Esophagus (tissue), 2 donors: Measurements from ENCODE around the gene TNXB. TPM values are rescaled to one million over a fixed set of nuclear protein-coding genes. Genes with fewer than 3 reads are reported as not detected.

Experiments
- H3K27ac ChIP-seq, 2 donors: one replicate each; pipeline ENCODE4 v1.5.1; 2013; ENCODE audit warnings: low read depth in 2 of 2, mild to moderate bottlenecking in 2 of 2, inconsistent platforms in 1 of 2, low read length in 1 of 2, moderate library complexity in 1 of 2
- H3K27me3 ChIP-seq, 2 donors: one replicate each; pipeline ENCODE4 v1.6.1; 2013; ENCODE audit warnings: low read length in 2 of 2, control low read depth in 1 of 2, mild to moderate bottlenecking in 1 of 2; ENCODE audit not compliant: insufficient read depth in 2 of 2, control insufficient read depth in 1 of 2
- H3K36me3 ChIP-seq, 2 donors: one replicate each; pipeline ENCODE4 v1.6.1; 2013; ENCODE audit warnings: low read length in 1 of 2; ENCODE audit not compliant: control insufficient read depth in 2 of 2, insufficient read depth in 2 of 2
- H3K4me1 ChIP-seq, 2 donors: one replicate each; pipeline ENCODE4 v1.6.1; 2013; ENCODE audit warnings: low read length in 1 of 2; ENCODE audit not compliant: control insufficient read depth in 2 of 2, insufficient read depth in 2 of 2
- H3K4me3 ChIP-seq, 2 donors: one replicate each; pipeline ENCODE4 v1.5.1; 2013; ENCODE audit warnings: low read length in 2 of 2, mild to moderate bottlenecking in 2 of 2, low read depth in 1 of 2, moderate library complexity in 1 of 2
- H3K9me3 ChIP-seq, 2 donors: one replicate each; pipeline ENCODE4 v1.6.1; 2013; ENCODE audit warnings: mild to moderate bottlenecking in 2 of 2, low read depth in 1 of 2, low read length in 1 of 2, moderate library complexity in 1 of 2; ENCODE audit not compliant: control insufficient read depth in 2 of 2, insufficient read depth in 1 of 2
- WGBS, 2 donors: extraction: QIAGEN DNeasy Blood & Tissue Kit; methylation state at CpG; one replicate each; pipeline ENCODE4 v1.1.7; 2013; 5-methylcytosine and 5-hydroxymethylcytosine counted together
- polyA plus RNA-seq, 2 donors: library from polyadenylated mRNA; stranded (reverse); fragments of 200-250 nt; gene quantifications; one replicate each; pipeline ENCODE4 v1.2.3, GENCODE V29; 2013
- donor health status: healthy with polysubstance abuse.
- donor health status: Bipolar disorder and iron deficiency.

Gene TNXB
- polyA plus RNA-seq, 2 donors = 14.8 to 15.5 TPM

DNA sequence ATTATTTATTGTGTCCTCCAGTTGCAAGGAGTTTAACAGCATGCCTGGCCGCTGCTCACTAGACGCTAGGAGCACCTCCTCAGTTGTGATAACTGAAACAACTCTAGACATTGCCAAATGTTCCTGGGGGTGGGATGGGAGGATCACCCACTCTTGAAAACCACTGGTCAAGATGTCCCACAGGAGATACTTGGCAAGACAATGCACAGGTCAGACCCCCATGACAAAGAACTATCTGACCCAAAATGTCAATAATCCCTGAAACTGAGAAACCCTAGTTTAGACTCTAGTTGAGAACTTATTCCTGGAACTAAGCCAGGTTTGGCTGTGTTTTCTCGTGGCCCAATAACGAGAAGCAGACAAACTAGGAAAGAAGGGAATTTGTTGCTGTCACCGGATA lies 30.5 kb upstream of the TNXB start:
- Histone ChIP-seq H3K27me3 (no peaks in the 10 kb centered on the region), H3K27ac (no peak overlapping the region), H3K36me3 (no peaks in the 10 kb centered on the region), H3K9me3 (no peaks in the 10 kb centered on the region), H3K4me1 (no peaks in the 10 kb centered on the region), H3K4me3 (no peak overlapping the region)
- WGBS, 2 donors = 75 to 81% methylated on average over 5 of the region's 5 CpGs

DNA sequence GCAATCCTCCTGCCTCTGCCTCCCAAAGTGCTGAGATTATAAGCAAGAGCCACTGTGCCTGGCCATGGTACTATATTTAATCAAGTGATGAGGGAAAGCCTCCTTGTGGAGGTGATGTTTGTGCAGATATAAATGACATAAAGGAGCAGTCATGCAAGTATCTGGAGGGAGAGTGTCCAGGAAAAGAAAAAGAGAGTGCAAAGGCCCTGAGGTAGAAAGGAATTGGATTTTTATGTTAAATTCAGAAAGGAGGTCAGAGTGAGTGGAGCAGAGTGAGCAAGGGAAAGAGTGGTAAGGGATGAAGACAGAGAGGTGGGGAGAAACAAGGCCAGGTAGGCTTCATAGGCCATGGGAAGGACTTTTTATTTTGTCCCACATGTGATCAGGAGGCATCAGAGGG lies 28.3 kb upstream of the TNXB start:
- Histone ChIP-seq H3K4me1 (peaks cover 0 to 1% of the 10 kb centered on the region in 2 donors), H3K9me3 (no peaks in the 10 kb centered on the region), H3K4me3 (no peak overlapping the region), H3K36me3 (no peaks in the 10 kb centered on the region), H3K27ac (no peak overlapping the region), H3K27me3 (no peaks in the 10 kb centered on the region)

DNA sequence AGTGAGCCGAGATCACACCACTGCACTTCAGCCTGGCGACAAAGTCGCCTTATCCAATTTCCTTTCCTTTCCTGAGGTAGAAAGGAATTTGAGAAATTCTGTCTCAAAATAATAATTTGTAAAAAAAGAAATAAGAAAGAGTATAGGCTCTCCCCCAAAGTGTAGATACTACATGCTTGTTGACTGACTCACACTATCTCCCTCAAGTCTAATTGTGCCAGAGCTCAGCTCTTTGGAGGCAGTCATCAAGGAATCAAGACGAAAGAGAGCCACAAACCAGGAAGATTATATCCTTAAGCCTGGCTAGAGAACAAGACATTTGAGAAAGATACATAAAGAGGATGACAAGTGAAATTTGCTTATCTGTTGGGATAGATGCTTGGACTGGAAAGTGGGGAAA lies 24.6 kb upstream of the TNXB start:
- H3K27ac ChIP-seq = no peak overlapping the region
- no peak overlapping the region for H3K4me3 ChIP-seq
- no peaks in the 10 kb centered on the region for H3K27me3 ChIP-seq
- WGBS, 2 donors = 82 to 87% methylated on average over 4 of the region's 4 CpGs
- no peaks in the 10 kb centered on the region for H3K36me3 ChIP-seq
- no peaks in the 10 kb centered on the region for H3K9me3 ChIP-seq
- H3K4me1 ChIP-seq = peaks cover 4 to 7% of the 10 kb centered on the region in 2 donors

DNA sequence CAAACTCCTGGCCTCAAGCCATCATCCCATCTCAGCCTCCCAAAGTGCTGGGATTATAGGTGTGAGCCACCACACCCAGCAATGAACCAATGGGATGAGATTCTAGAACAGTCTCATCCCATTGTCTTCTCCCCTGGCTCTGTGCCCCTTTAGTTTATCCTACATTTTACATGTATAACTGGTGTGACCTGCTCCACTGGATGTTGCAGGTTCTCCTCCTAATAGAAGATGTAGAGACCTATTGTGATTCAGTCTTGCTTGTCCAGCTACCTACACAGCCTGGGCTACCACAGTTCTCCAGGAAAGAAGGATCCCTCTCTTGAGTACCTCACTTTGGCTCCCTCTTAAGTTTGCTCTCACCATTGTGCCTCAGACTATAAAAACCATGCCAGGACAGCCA lies 23.0 kb upstream of the TNXB start:
- no peak overlapping the region for H3K4me3 ChIP-seq
- no peaks in the 10 kb centered on the region for H3K9me3 ChIP-seq
- no peaks in the 10 kb centered on the region for H3K27me3 ChIP-seq
- H3K36me3 ChIP-seq = no peaks in the 10 kb centered on the region
- H3K4me1 ChIP-seq = peaks cover 14 to 16% of the 10 kb centered on the region in 2 donors
- peak overlapping the region; percentile 71 to 76 for H3K27ac ChIP-seq

DNA sequence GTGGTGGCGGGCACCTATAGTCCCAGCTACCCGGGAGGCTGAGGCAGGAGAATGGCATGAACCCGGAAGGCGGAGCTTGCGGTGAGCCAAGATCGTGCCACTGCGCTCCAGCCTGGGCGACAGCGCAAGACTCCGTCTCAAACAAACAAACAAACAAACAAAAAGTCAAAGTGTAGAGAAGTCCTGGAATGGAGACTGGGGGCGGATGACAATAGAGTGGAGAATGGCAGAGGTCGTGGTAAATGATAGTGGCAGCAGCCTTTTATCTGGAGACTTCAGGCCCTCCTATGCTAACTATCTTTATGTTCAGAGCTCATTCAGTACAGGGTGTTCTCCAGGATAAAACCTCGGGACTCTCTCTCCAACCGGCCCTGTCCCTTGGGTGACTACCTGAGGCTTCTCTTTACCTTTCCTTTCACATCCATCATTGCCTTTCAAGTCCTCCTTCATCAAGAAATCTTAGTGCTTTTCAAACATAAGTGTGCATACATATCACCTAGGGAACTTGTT lies 22.4 kb upstream of the TNXB start:
- Histone ChIP-seq H3K27ac (peak overlapping the region; percentile 44 to 47), H3K4me3 (no peak overlapping the region), H3K4me1 (peaks cover 16 to 19% of the 10 kb centered on the region in 2 donors), H3K27me3 (no peaks in the 10 kb centered on the region), H3K9me3 (no peaks in the 10 kb centered on the region), H3K36me3 (no peaks in the 10 kb centered on the region)
- 87 to 89% methylated on average over 14 of the region's 14 CpGs for WGBS, 2 donors

DNA sequence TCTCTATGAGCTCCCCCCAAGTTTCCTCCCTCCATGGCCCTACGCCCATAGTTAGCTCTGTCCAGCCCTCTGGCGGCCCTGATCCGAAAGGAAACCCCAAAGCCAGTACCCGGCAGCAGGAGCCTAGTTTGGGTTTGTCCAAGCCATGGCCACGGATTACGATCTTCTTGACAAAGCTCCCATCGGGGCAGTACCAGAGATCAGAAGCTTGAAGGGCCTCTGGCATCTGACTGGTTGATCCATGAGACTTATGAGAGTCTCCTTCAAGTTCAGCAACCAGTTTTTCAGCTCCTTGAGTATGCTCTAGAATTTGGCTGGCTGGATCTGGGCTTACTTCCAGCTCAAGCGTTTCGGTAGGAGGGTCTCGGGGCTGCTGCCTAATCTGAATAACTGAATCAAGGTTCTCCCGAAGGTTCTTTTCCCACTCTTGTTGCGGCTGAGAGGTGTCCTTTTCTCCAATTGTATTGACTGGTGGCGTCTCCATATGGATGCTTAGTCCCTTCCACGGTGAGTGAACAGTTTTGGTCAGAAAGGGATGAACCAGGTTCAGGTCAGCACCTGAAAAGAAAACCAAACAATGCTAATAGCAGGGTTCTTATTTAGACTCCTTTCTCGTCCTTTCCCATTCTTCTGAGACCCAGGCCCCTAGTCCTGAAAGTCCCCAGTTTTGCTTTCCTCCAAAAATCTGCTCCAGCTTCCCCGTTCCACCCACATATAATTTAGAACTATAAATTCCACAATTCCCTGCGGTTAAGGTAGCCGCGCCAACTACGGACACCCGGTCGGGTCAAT lies 20.4 kb upstream of the TNXB start:
- Histone ChIP-seq H3K27ac (peak overlapping the region; percentile 92 to 93), H3K4me3 (peak overlapping the region; percentile 59 to 98), H3K4me1 (peaks cover 16 to 19% of the 10 kb centered on the region in 2 donors), H3K36me3 (peaks cover under 1 to 2% of the 10 kb centered on the region in 2 donors), H3K9me3 (no peaks in the 10 kb centered on the region), H3K27me3 (no peaks in the 10 kb centered on the region)
- WGBS, 2 donors = 24 to 29% methylated on average over 22 of the region's 22 CpGs

DNA sequence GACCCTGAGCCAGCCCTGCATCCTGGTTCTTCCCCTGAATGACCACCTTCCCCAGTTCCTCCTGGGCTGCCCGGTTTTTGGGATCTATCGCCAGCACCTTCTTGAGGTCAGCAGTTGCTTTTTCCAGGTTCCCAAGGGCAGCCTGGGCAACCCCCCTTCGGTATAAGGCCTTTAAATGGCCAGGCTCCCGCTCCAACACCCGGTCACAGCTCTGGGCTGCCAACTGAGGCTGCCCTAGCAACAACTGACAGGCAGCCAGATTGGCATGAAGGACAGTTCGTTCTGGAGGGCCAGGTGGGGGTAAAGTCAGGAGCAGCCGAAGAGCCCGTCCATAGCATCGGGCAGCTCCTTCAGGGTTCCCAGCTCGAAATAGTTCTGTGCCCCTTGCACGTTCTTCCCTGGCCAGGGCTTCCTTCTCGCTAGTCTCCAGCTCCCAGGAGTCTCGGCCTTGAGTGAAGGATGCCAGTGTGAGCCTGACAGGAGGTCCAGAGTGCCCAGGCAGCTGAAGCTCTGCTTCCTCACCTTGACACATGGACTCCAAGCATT lies 19.7 kb upstream of the TNXB start:
- peaks cover 2 to 8% of the 10 kb centered on the region in 2 donors for H3K36me3 ChIP-seq
- no peaks in the 10 kb centered on the region for H3K9me3 ChIP-seq
- no peaks in the 10 kb centered on the region for H3K27me3 ChIP-seq
- peak overlapping the region; percentile 59 to 98 for H3K4me3 ChIP-seq
- WGBS, 2 donors = 81 to 84% methylated on average over 13 of the region's 13 CpGs
- H3K27ac ChIP-seq = peak overlapping the region; percentile 92 to 93
- H3K4me1 ChIP-seq = peaks cover 16 to 19% of the 10 kb centered on the region in 2 donors

DNA sequence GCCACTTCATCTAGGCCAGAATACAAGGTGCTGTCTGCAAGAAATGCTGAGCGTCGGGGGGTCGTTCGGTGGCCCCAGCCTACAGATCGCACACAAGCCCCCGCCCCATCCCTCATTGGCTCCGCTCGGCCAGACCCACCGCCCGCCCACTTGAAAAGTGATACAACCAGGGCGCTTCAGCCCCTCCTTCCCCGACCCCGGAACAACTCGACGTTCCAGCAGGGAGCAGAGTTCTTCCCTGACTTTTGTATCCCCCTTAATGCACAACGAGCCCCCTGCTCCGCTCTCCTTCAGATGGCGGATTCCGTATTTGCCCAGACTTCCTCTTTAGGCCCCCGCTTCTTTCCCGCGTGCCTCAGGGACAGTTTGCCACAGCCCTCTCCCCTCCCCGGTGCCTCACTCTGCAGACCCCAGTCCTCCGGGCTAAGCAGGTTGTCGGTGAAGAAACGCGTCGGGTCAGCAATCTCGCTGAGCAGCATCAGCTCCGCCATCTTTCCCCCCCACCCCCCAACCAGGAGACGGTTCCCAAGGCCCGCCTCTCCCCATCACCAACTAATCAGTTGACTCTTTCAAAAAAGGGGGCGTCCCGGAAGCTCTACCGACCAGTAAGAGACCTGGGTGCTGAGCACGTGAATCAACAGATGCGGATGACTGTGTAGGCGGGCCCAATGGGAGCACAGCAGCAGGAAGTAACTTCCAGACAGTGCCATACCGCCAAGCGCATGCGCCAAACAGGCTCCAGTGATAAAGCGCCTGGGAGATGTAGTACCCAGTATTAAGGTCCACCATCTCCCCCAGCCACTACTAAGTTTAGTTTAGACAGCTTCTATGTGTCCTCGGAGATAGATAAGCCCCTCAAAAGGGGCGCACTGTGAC lies 18.8 kb upstream of the TNXB start, which contains the start of gene ATF6B:
Gene ATF6B (minus strand): TSS at position 530 of the 876 bp plus-strand sequence. CDS start 39 bp downstream, at position 491.
- Histone ChIP-seq H3K27ac (peak within 1 kb of the TSS; percentile 93 to 96), H3K36me3 (peaks cover 5 to 8% of the 10 kb centered on the region in 2 donors), H3K4me1 (peaks cover 16 to 19% of the 10 kb centered on the region in 2 donors), H3K4me3 (peak within 1 kb of the TSS; percentile 98 to 99), H3K9me3 (no peaks in the 10 kb centered on the region), H3K27me3 (no peaks in the 10 kb centered on the region)
- 0 to 1% methylated on average over 44 of the region's 44 CpGs for WGBS, 2 donors

DNA sequence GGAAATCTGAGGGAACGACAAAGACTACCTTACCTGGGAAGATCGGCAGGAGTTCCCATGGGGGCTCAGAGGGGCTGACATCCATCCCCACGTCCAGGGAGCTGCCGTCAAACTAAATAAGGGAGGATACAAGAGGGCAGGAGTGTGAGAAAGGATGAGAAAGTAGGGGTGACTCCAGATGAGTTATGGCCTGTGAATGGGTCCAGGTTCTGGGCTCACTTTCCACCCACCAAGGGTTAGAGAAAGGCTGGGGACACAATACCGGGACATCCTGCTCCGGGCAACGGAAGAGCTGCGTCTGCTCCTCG lies 18.2 kb upstream of the TNXB start:
- peaks cover 16 to 18% of the 10 kb centered on the region in 2 donors for H3K4me1 ChIP-seq
- H3K27ac ChIP-seq = peak overlapping the region; percentile 83 to 96
- H3K36me3 ChIP-seq = peaks cover 5 to 8% of the 10 kb centered on the region in 2 donors
- H3K4me3 ChIP-seq = peak overlapping the region; percentile 98 to 99
- H3K9me3 ChIP-seq = no peaks in the 10 kb centered on the region
- 3 to 5% methylated on average over 9 of the region's 9 CpGs for WGBS, 2 donors
- H3K27me3 ChIP-seq = no peaks in the 10 kb centered on the region
